SK-N-SH (cell line): ENCODE results near the gene DCHS1. TPM values are rescaled to one million over a fixed set of nuclear protein-coding genes. Genes with fewer than 3 reads are reported as not detected.

ENCODE experiments used
- CTCF ChIA-PET: fragments of 300-600, 350-600 bp; formaldehyde crosslinking; extraction: SDS; loops from one replicate; lab custom pipeline; 2021; lab: Yijun Ruan, JAX
- POLR2A ChIA-PET: fragments of 350-600 bp; sonication (Branson Sonifier 250); formaldehyde crosslinking; extraction: SDS; loops from one replicate; lab custom pipeline; 2020; ENCODE audit warnings: antibody characterized with exemption, inconsistent platforms; lab: Yijun Ruan, JAX
- DNase-seq: peaks from one replicate; pipeline ENCODE4 v3.0.0; 2012
- H2AFZ ChIP-seq: fragments of 200-600 bp; sonication (generic); 2 replicates; pipeline ENCODE4 v1.8.1; 2016; ENCODE audit warnings: antibody characterized with exemption, mild to moderate bottlenecking, low read depth
- H3F3A ChIP-seq: fragments of 200-600 bp; sonication (generic); replicated peaks from 2 replicates; pipeline ENCODE3; 2016; ENCODE audit warnings: antibody characterized with exemption, mild to moderate bottlenecking; ENCODE audit not compliant: insufficient read depth
- H3K27ac ChIP-seq, 2 experiments: fragments of 200-500 bp in 1 of 2; fragments of 200-600 bp in 1 of 2; sonication (Bioruptor generic) in 1 of 2; sonication (generic), shearing (Covaris generic) in 1 of 2; 2 replicates each; pipeline versions ENCODE4 v1.5.1 to v1.6.1; 2014 to 2016; ENCODE audit warnings: low read depth in 2 of 2, inconsistent platforms in 1 of 2, low read length in 1 of 2, mild to moderate bottlenecking in 1 of 2, mixed read lengths in 1 of 2
- H3K27me3 ChIP-seq: fragments of 200-600 bp; sonication (generic), shearing (Covaris generic); 2 replicates; pipeline ENCODE4 v1.6.1; 2016; ENCODE audit warnings: mixed run types; ENCODE audit not compliant: insufficient read depth
- H3K36me3 ChIP-seq, 2 experiments: fragments of 200-500 bp in 1 of 2; fragments of 200-600 bp in 1 of 2; sonication (Bioruptor generic) in 1 of 2; sonication (generic) in 1 of 2; replicated peaks in 1 of 2; 2 replicates each; pipeline versions ENCODE3 to v1.5.1; 2014 to 2016; ENCODE audit warnings: low read length in 1 of 2, mild to moderate bottlenecking in 1 of 2; ENCODE audit not compliant: insufficient read depth in 2 of 2, control insufficient read depth in 1 of 2
- H3K4me1 ChIP-seq, 2 experiments: fragments of 200-500 bp in 1 of 2; fragments of 200-600 bp in 1 of 2; sonication (Bioruptor generic) in 1 of 2; sonication (generic), shearing (Covaris generic) in 1 of 2; 2 replicates each; pipeline versions ENCODE4 v1.5.1 to v1.6.1; 2014 to 2016; ENCODE audit warnings: low read depth in 1 of 2, low read length in 1 of 2, mixed run types in 1 of 2; ENCODE audit not compliant: insufficient read depth in 2 of 2, control insufficient read depth in 1 of 2
- H3K4me2 ChIP-seq: fragments of 200-600 bp; sonication (generic), shearing (Covaris generic); 2 replicates; pipeline ENCODE4 v1.6.1; 2017; ENCODE audit warnings: mixed run types
- H3K4me3 ChIP-seq, 2 experiments: fragments of 200-500 bp in 1 of 2; fragments of 200-600 bp in 1 of 2; sonication (Bioruptor generic) in 1 of 2; sonication (generic), shearing (Covaris generic) in 1 of 2; 2 replicates each; pipeline versions ENCODE4 v1.5.1 to v1.8.1; 2014 to 2016; ENCODE audit warnings: low read depth in 2 of 2, inconsistent platforms in 1 of 2, low read length in 1 of 2, mild to moderate bottlenecking in 1 of 2, mixed read lengths in 1 of 2, moderate library complexity in 1 of 2
- H3K79me2 ChIP-seq: fragments of 200-600 bp; sonication (generic); 2 replicates; pipeline ENCODE4 v1.8.1; 2017; ENCODE audit warnings: mild to moderate bottlenecking; ENCODE audit not compliant: insufficient read depth
- H3K9ac ChIP-seq: fragments of 200-600 bp; sonication (generic); 2 replicates; pipeline ENCODE4 v1.6.1; 2017; ENCODE audit warnings: mixed run types
- H3K9me2 ChIP-seq: fragments of 200-600 bp; sonication (generic); 2 replicates; pipeline ENCODE4 v1.6.1; 2017; ENCODE audit warnings: mixed run types
- H3K9me3 ChIP-seq: fragments of 200-600 bp; sonication (generic); 2 replicates; pipeline ENCODE4 v1.6.1; 2017; ENCODE audit warnings: mixed run types, mild to moderate bottlenecking, moderate library complexity
- H4K20me1 ChIP-seq: fragments of 200-600 bp; sonication (generic); 2 replicates; pipeline ENCODE4 v1.6.1; 2017; ENCODE audit warnings: mild to moderate bottlenecking, mixed run types; ENCODE audit not compliant: insufficient read depth
- CHD2 ChIP-seq: fragments of 150-350 bp; IDR thresholded peaks from 2 replicates; pipeline ENCODE4 v1.6.1; 2018; ENCODE audit warnings: low read length; ENCODE audit not compliant: partially characterized antibody
- EZH2phosphoT487 ChIP-seq: fragments of 200-600 bp; sonication (generic); IDR thresholded peaks from 2 replicates; pipeline ENCODE4 v1.6.1; 2017; ENCODE audit warnings: low read depth, mixed run types, mild to moderate bottlenecking, antibody characterized with exemption, moderate library complexity, borderline replicate concordance
- FOXJ3 ChIP-seq: sonication (generic); formaldehyde crosslinking; IDR thresholded peaks from 2 replicates; pipeline ENCODE4 v1.5.1; 2020; ENCODE audit warnings: mild to moderate bottlenecking, missing genetic modification reagents
- FOXM1 ChIP-seq: IDR thresholded peaks from 2 replicates; pipeline ENCODE4 v1.4.0; 2012; ENCODE audit warnings: low read depth, mild to moderate bottlenecking
- GABPA ChIP-seq: IDR thresholded peaks from 2 replicates; pipeline ENCODE4 v1.4.0; 2012; ENCODE audit warnings: low read depth, mild to moderate bottlenecking
- GATA2 ChIP-seq: sonication (generic); formaldehyde crosslinking; IDR thresholded peaks from 2 replicates; pipeline ENCODE4 v1.5.0; 2020; ENCODE audit warnings: mild to moderate bottlenecking, missing genetic modification reagents
- JUND ChIP-seq: IDR thresholded peaks from 2 replicates; pipeline ENCODE4 v1.4.0; 2012
- POLR2AphosphoS5 ChIP-seq: IDR thresholded peaks from 2 replicates; pipeline ENCODE4 v1.6.1; 2012; ENCODE audit warnings: low read depth, low read length
- RCOR1 ChIP-seq: fragments of 150-350 bp; IDR thresholded peaks from 2 replicates; pipeline ENCODE4 v1.6.1; 2017; ENCODE audit warnings: antibody characterized with exemption, low read length
- TCF12 ChIP-seq: IDR thresholded peaks from 2 replicates; pipeline ENCODE4 v1.4.0; 2012
- TEAD4 ChIP-seq: IDR thresholded peaks from 2 replicates; pipeline ENCODE4 v1.4.0; 2012; ENCODE audit warnings: mild to moderate bottlenecking, borderline replicate concordance; ENCODE audit not compliant: insufficient read depth
- WGBS: methylation state at CpG from one replicate; pipeline ENCODE4 v1.1.6; 2017; ENCODE audit warnings: low lambda C conversion rate; 5-methylcytosine and 5-hydroxymethylcytosine counted together
- polyA plus RNA-seq, 3 experiments: library from polyadenylated mRNA; depleted of rRNA; stranded (reverse); fragments of >200 nt; gene quantifications; 2 replicates each; pipeline ENCODE4 v1.2.3, GENCODE V29; 2012
- TF ChIP-seq, protein P1 (sequence below): IDR thresholded peaks from 2 replicates; pipeline ENCODE4 v1.6.1; 2012; ENCODE audit warnings: mild to moderate bottlenecking, low read depth, low read length, moderate library complexity
- TF ChIP-seq, protein P2 (sequence below): IDR thresholded peaks from 2 replicates; pipeline ENCODE4 v1.4.0; 2012; ENCODE audit warnings: low read depth

Gene DCHS1
- polyA plus RNA-seq, 1 of the 3 experiments (the other 2 are of a cell fraction): 5.7 TPM

DNA sequence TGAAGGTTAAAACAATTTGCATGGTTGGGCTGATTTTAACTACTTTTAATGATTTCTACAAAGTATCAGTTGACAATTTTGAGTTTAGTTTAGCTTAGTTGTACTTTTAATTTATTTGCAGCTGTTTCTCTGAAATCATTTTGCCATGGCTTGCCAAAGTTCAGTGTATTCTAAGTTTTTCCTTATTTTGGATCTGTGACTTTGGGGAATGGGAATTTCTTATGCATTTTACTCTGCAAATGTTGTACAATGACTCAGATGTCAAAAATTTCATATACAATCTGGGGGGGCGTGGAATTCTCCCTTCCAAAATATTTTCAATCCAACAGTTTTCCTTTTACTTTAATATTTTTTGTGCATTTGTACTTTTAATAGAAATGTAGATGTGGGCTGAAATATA lies 8.9 kb upstream of the DCHS1 start:
- H3K9me3 ChIP-seq: no peaks in the 10 kb centered on the region
- H3K27ac ChIP-seq: no peak overlapping the region
- no peak overlapping the region for H3K9ac ChIP-seq
- POLR2A ChIA-PET: no interaction called here
- DNase-seq: no peak
- TF ChIP-seq TEAD4: no peak
- TF ChIP-seq CHD2: no peak
- TF ChIP-seq TCF12: no peak
- no peak for TF ChIP-seq GATA2 (CRISPR knock-in tag)
- TF ChIP-seq, all 33 proteins: peak for 0
- CTCF ChIA-PET: interaction anchor here (0.5 to 1.4 kb wide), 4 partner anchors 43 to 286 kb away, joined by 3 read pairs; no protein-coding TSS in a partner anchor
- WGBS: 15% methylated on average over 1 of the region's 1 CpG
- no peaks in the 10 kb centered on the region for H3K27me3 ChIP-seq
- no peaks in the 10 kb centered on the region for H3K79me2 ChIP-seq
- no peaks in the 10 kb centered on the region for H3K4me1 ChIP-seq
- H4K20me1 ChIP-seq: no peaks in the 10 kb centered on the region
- no peak overlapping the region for H3K4me2 ChIP-seq
- no peak overlapping the region for H3K4me3 ChIP-seq
- no peaks in the 10 kb centered on the region for H3K36me3 ChIP-seq
- H3K9me2 ChIP-seq: no peaks in the 10 kb centered on the region
- H3F3A ChIP-seq: peaks cover 6% of the 10 kb centered on the region
- no peak overlapping the region for H2AFZ ChIP-seq

DNA sequence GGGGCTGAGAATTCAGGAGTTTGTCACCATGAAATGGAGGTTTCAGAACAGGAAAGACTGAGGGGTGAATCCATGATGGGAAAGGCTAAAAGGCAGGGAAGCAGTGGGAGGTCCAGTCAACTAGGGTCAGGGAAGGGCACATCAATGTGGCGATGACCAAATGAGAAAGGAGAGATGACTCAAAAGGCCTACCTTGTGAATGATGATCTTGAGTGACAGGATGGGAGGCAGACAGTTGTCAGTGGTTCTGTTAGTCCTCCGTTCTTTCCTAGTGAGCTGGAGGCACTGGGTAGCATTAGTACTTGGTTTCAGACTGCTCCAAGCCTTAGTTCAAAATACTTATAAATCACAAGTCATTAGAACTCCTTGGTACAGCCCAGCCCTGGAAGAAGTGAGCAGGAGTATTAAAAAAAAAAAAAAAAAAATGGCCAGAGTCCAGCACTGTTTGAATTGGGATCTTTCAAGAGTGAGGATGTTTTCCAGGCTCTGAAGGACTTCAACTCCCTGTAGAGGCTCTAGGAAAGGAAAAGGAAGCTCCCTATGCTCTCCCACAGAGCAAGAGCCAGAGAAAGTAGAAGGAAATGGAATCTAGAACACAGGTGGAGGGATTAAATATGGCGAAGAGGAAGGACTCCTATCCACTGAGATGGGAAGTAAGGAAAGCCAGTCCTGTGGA lies 8.3 kb upstream of the DCHS1 start:
- Histone ChIP-seq H3K27ac (no peak overlapping the region), H3K4me3 (no peak overlapping the region), H3K9me2 (no peaks in the 10 kb centered on the region), H2AFZ (no peak overlapping the region), H3K79me2 (no peaks in the 10 kb centered on the region), H3K27me3 (no peaks in the 10 kb centered on the region), H3K4me1 (no peaks in the 10 kb centered on the region), H3F3A (peaks cover 6% of the 10 kb centered on the region), H3K4me2 (no peak overlapping the region), H3K9ac (no peak overlapping the region), H3K9me3 (no peaks in the 10 kb centered on the region), H3K36me3 (no peaks in the 10 kb centered on the region), H4K20me1 (no peaks in the 10 kb centered on the region)
- WGBS: 88% methylated on average over 3 of the region's 3 CpGs
- TF ChIP-seq RCOR1: no peak
- TF ChIP-seq FOXM1: no peak
- TF ChIP-seq POLR2AphosphoS5: no peak
- TF ChIP-seq, protein P1, sequence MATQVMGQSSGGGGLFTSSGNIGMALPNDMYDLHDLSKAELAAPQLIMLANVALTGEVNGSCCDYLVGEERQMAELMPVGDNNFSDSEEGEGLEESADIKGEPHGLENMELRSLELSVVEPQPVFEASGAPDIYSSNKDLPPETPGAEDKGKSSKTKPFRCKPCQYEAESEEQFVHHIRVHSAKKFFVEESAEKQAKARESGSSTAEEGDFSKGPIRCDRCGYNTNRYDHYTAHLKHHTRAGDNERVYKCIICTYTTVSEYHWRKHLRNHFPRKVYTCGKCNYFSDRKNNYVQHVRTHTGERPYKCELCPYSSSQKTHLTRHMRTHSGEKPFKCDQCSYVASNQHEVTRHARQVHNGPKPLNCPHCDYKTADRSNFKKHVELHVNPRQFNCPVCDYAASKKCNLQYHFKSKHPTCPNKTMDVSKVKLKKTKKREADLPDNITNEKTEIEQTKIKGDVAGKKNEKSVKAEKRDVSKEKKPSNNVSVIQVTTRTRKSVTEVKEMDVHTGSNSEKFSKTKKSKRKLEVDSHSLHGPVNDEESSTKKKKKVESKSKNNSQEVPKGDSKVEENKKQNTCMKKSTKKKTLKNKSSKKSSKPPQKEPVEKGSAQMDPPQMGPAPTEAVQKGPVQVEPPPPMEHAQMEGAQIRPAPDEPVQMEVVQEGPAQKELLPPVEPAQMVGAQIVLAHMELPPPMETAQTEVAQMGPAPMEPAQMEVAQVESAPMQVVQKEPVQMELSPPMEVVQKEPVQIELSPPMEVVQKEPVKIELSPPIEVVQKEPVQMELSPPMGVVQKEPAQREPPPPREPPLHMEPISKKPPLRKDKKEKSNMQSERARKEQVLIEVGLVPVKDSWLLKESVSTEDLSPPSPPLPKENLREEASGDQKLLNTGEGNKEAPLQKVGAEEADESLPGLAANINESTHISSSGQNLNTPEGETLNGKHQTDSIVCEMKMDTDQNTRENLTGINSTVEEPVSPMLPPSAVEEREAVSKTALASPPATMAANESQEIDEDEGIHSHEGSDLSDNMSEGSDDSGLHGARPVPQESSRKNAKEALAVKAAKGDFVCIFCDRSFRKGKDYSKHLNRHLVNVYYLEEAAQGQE: no peak
- TF ChIP-seq GABPA: no peak
- TF ChIP-seq EZH2phosphoT487: no peak
- no peak for TF ChIP-seq TEAD4
- TF ChIP-seq GATA2 (CRISPR knock-in tag): no peak
- TF ChIP-seq JUND: no peak
- TF ChIP-seq, protein P2, sequence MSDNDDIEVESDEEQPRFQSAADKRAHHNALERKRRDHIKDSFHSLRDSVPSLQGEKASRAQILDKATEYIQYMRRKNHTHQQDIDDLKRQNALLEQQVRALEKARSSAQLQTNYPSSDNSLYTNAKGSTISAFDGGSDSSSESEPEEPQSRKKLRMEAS: no peak
- no peak for TF ChIP-seq FOXJ3 (CRISPR knock-in tag)
- CTCF ChIA-PET: interaction anchor here (1.3 kb wide), 1 partner anchor 133 kb away, joined by 3 read pairs; no protein-coding TSS in a partner anchor
- DNase-seq: no peak
- POLR2A ChIA-PET: interaction anchor here (0.7 kb wide), 1 partner anchor 1949 kb away, joined by 3 read pairs; no protein-coding TSS in a partner anchor
